Measurements from ENCODE around the gene HTR3B. TPM values are rescaled to one million over a fixed set of nuclear protein-coding genes. Genes with fewer than 3 reads are reported as not detected.

HTR3B gene
- total and polyA plus RNA-seq, 10 of the 15 experiments (the other 5 are each of a cell fraction or from before 2014, with no cell fraction given), result not detected

DNA sequence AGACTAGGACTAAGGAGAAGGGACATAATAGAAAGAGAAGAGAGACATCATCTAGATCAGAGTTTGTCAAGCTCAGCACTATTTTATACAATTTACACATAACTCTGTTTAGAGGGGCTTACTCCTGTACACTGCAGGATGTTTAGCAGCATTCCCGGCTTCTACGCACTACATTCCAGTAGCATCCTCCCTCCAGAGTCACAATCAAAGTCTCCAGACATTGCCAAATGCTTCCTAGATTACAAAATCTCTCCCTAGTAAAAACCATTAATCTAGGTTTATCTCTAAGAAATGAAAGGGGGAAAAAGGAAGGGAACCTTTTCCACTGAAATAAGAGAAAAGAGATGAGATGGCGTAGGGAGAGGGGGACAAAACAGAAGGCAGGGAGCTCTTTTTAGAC, 33.3 kb upstream of the HTR3B start (continued):
- TF ChIP-seq, protein P1, sequence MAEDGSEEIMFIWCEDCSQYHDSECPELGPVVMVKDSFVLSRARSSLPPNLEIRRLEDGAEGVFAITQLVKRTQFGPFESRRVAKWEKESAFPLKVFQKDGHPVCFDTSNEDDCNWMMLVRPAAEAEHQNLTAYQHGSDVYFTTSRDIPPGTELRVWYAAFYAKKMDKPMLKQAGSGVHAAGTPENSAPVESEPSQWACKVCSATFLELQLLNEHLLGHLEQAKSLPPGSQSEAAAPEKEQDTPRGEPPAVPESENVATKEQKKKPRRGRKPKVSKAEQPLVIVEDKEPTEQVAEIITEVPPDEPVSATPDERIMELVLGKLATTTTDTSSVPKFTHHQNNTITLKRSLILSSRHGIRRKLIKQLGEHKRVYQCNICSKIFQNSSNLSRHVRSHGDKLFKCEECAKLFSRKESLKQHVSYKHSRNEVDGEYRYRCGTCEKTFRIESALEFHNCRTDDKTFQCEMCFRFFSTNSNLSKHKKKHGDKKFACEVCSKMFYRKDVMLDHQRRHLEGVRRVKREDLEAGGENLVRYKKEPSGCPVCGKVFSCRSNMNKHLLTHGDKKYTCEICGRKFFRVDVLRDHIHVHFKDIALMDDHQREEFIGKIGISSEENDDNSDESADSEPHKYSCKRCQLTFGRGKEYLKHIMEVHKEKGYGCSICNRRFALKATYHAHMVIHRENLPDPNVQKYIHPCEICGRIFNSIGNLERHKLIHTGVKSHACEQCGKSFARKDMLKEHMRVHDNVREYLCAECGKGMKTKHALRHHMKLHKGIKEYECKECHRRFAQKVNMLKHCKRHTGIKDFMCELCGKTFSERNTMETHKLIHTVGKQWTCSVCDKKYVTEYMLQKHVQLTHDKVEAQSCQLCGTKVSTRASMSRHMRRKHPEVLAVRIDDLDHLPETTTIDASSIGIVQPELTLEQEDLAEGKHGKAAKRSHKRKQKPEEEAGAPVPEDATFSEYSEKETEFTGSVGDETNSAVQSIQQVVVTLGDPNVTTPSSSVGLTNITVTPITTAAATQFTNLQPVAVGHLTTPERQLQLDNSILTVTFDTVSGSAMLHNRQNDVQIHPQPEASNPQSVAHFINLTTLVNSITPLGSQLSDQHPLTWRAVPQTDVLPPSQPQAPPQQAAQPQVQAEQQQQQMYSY (CRISPR knock-in tag; IDR thresholded peaks at IDR 0.05), result no peak
- TF ChIP-seq CHD2 (IDR thresholded peaks at IDR 0.05; ENCODE audit: borderline replicate concordance, low read depth, low read length), result no peak
- TF ChIP-seq SPI1 (IDR thresholded peaks at IDR 0.05; ENCODE audit: borderline replicate concordance, insufficient read depth, low read depth, low read length), result no peak
- TF ChIP-seq, protein P2, sequence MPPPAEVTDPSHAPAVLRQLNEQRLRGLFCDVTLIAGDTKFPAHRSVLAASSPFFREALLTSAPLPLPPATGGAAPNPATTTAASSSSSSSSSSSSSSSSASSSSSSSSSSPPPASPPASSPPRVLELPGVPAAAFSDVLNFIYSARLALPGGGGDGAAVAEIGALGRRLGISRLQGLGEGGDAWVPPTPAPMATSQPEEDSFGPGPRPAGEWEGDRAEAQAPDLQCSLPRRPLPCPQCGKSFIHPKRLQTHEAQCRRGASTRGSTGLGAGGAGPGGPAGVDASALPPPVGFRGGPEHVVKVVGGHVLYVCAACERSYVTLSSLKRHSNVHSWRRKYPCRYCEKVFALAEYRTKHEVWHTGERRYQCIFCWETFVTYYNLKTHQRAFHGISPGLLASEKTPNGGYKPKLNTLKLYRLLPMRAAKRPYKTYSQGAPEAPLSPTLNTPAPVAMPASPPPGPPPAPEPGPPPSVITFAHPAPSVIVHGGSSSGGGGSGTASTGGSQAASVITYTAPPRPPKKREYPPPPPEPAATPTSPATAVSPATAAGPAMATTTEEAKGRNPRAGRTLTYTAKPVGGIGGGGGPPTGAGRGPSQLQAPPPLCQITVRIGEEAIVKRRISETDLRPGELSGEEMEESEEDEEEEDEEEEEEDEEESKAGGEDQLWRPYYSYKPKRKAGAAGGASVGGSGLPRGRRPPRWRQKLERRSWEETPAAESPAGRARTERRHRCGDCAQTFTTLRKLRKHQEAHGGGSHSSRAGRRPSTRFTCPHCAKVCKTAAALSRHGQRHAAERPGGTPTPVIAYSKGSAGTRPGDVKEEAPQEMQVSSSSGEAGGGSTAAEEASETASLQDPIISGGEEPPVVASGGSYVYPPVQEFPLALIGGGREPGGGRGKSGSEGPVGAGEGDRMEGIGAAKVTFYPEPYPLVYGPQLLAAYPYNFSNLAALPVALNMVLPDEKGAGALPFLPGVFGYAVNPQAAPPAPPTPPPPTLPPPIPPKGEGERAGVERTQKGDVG (CRISPR knock-in tag; IDR thresholded peaks at IDR 0.05), result no peak
- no peak for TF ChIP-seq YBX1 (IDR thresholded peaks at IDR 0.05)
- TF ChIP-seq HDAC6 (IDR thresholded peaks at IDR 0.05; ENCODE audit: unreplicated experiment), result no peak
- no peak for TF ChIP-seq POU2F2 (IDR thresholded peaks at IDR 0.05; ENCODE audit: borderline replicate concordance, low read depth, low read length)
- no peak for TF ChIP-seq ZNF217 (IDR thresholded peaks at IDR 0.05)

Data from GM12878 (cell line).